Measurements from ENCODE around the gene LMNTD2.

Gene LMNTD2

GRCh38 chr11:567011-567628 is 6.6 kb upstream of the LMNTD2 start:
- peak in 1 of 2 donors; percentile 10 for DNase-seq

GRCh38 chr11:565921-566509 is 5.5 kb upstream of the LMNTD2 start:
- DNase-seq, result no peak

- DNase-seq, result no peak
Observed at GRCh38 chr11:563812-564578, 3.5 kb upstream of the LMNTD2 start.

GRCh38 chr11:563066-563811 is 2.7 kb upstream of the LMNTD2 start:
- DNase-seq, result no peak

- DNase-seq, result no peak
Observed at GRCh38 chr11:562046-562645, 1.6 kb upstream of the LMNTD2 start.

- peak in 1 of 2 donors; percentile 34 for DNase-seq
Observed at GRCh38 chr11:561148-562003, 838 bp upstream of the LMNTD2 start.

- no peak for DNase-seq
Observed at GRCh38 chr11:559712-560304, 730 bp downstream of the LMNTD2 start.

- peak in 1 of 2 donors; percentile 18 for DNase-seq
Observed at GRCh38 chr11:559020-559620, 1.4 kb downstream of the LMNTD2 start.

- no peak for DNase-seq
Observed at GRCh38 chr11:558503-558902, 2.0 kb downstream of the LMNTD2 start.

GRCh38 chr11:557328-558132 is 3.0 kb downstream of the LMNTD2 start:
- DNase-seq, result no peak

- DNase-seq, result no peak
Observed at GRCh38 chr11:556662-557256, 3.8 kb downstream of the LMNTD2 start.

- peak in 1 of 2 donors; percentile 28 for DNase-seq
Observed at GRCh38 chr11:555780-556661, 4.5 kb downstream of the LMNTD2 start.

GRCh38 chr11:555227-555779 is 5.2 kb downstream of the LMNTD2 start:
- DNase-seq, result peak in 1 of 2 donors; percentile 30

GRCh38 chr11:554428-555226 is 5.9 kb downstream of the LMNTD2 start:
- peak; percentile 76 to 86 for DNase-seq

- no peak for DNase-seq
Observed at GRCh38 chr11:553988-554340, 6.6 kb downstream of the LMNTD2 start.

- no peak for DNase-seq
Observed at GRCh38 chr11:553083-553987, 7.2 kb downstream of the LMNTD2 start.

- no peak for DNase-seq
Observed at GRCh38 chr11:551596-551995, 8.9 kb downstream of the LMNTD2 start.

All from CD4-positive, alpha-beta T cell treated with Interferon alpha-2 for 1 hour (primary cell).